Caki2 (cell line): ENCODE results near the gene FCMR. TPM values are rescaled to one million over a fixed set of nuclear protein-coding genes. Genes with fewer than 3 reads are reported as not detected.
A peak's percentile ranks its signal among the peaks of the same experiment; 100 is the strongest.

Source experiments
- DNase-seq: peaks from one replicate; pipeline ENCODE4 v3.0.0-alpha.2; 2015; ENCODE audit warnings: low read depth
- in situ Hi-C: cut with HindIII; loops from 2 replicates; pipeline ENCODE4 v1.10.0; 2016; ENCODE audit warnings: low sequenced_read_pairs, low pct_unique_long_range_greater_than_20kb, mixed read lengths
- total RNA-seq: library from RNA; depleted of rRNA; stranded (reverse); fragments of >200 nt; shearing (Covaris generic); gene quantifications from 2 replicates; pipeline ENCODE4 v1.2.3, GENCODE V29; 2014; ENCODE audit warnings: low replicate concordance

FCMR gene
- total RNA-seq, 1 experiment from 2014 or later, result not detected

GRCh38 chr1:206952171-206952570 lies 30.4 kb upstream of the FCMR start:
- peak; percentile 93 for DNase-seq
- in situ Hi-C loops, result no loop called here

- peak; percentile 95 for DNase-seq
- in situ Hi-C loops, result no loop called here
These were observed 29.8 kb upstream of the FCMR start for GRCh38 chr1:206951318-206952100.

- no peak for DNase-seq
- in situ Hi-C loops, result no loop called here
These were observed 27.9 kb upstream of the FCMR start for GRCh38 chr1:206949641-206950040.

- DNase-seq, result no peak
- in situ Hi-C loops, result no loop called here
These were observed 27.5 kb upstream of the FCMR start for GRCh38 chr1:206949208-206949607.

- in situ Hi-C loops, result no loop called here
- no peak for DNase-seq
These were observed 25.5 kb upstream of the FCMR start for GRCh38 chr1:206947255-206947654.

- DNase-seq, result no peak
These were observed 24.5 kb upstream of the FCMR start, which contains the start of gene PIGR for GRCh38 chr1:206946261-206946660. TSS of gene PIGR (minus strand) at chr1:206946466. CDS start at chr1:206940531, 5,935 bp downstream.

GRCh38 chr1:206945779-206946178 lies 24.0 kb upstream of the FCMR start:
- no peak for DNase-seq
- in situ Hi-C loops, result no loop called here

More at GRCh38 chr1:206946261-206946660, 24.5 kb upstream of the FCMR start, which contains the start of gene PIGR:
- in situ Hi-C loops, result no loop called here

- no peak for DNase-seq
- in situ Hi-C loops, result no loop called here
These were observed 23.0 kb upstream of the FCMR start for GRCh38 chr1:206944703-206945102.

- peak; percentile 76 for DNase-seq
- in situ Hi-C loops, result no loop called here
These were observed 20.2 kb upstream of the FCMR start for GRCh38 chr1:206941766-206942418.

GRCh38 chr1:206940588-206940936 lies 18.8 kb upstream of the FCMR start:
- no peak for DNase-seq
- in situ Hi-C loops, result no loop called here

- in situ Hi-C loops, result no loop called here
- DNase-seq, result no peak
These were observed 18.3 kb upstream of the FCMR start for GRCh38 chr1:206939841-206940587.

- in situ Hi-C loops, result no loop called here
These were observed 17.4 kb upstream of the FCMR start for GRCh38 chr1:206939131-206939530.

GRCh38 chr1:206937425-206937824 lies 15.7 kb upstream of the FCMR start:
- in situ Hi-C loops, result no loop called here
- no peak for DNase-seq

More at GRCh38 chr1:206939131-206939530, 17.4 kb upstream of the FCMR start:
- DNase-seq, result no peak

GRCh38 chr1:206935491-206936067 lies 13.8 kb upstream of the FCMR start:
- DNase-seq, result no peak
- in situ Hi-C loops, result no loop called here

- no peak for DNase-seq
These were observed 11.7 kb upstream of the FCMR start for GRCh38 chr1:206933333-206933945.

GRCh38 chr1:206932177-206932576 lies 10.4 kb upstream of the FCMR start:
- in situ Hi-C loops, result no loop called here
- no peak for DNase-seq

More at GRCh38 chr1:206933333-206933945, 11.7 kb upstream of the FCMR start:
- in situ Hi-C loops, result no loop called here

- in situ Hi-C loops, result no loop called here
- DNase-seq, result no peak
These were observed 10.0 kb upstream of the FCMR start for GRCh38 chr1:206931709-206932108.

GRCh38 chr1:206930210-206930798 lies 8.6 kb upstream of the FCMR start:
- DNase-seq, result no peak
- in situ Hi-C loops, result no loop called here
